HFFc6 (cell line): ENCODE results near the gene TIPRL. TPM values are rescaled to one million over a fixed set of nuclear protein-coding genes. Genes with fewer than 3 reads are reported as not detected.
"Not testable (repeated sequence)": the region's sequence is repeated elsewhere in the genome, so short reads cannot be mapped to it uniquely, and the experiment has no call there.

Source experiments
- DNase-seq: peaks from one replicate; pipeline ENCODE4 v3.0.0-alpha.2; 2018
- H3K27ac Mint-ChIP-seq: 2 replicates; pipeline ENCODE4 v1.8.0; 2020; ENCODE audit warnings: mild to moderate bottlenecking, mixed read lengths
- H3K27me3 Mint-ChIP-seq: 2 replicates; pipeline ENCODE4 v1.8.0; 2021; ENCODE audit warnings: mild to moderate bottlenecking, moderate library complexity, mixed read lengths; ENCODE audit not compliant: insufficient read depth
- H3K36me3 Mint-ChIP-seq: 2 replicates; pipeline ENCODE4 v1.8.0; 2021; ENCODE audit warnings: low read depth, mixed read lengths
- H3K4me1 Mint-ChIP-seq: 2 replicates; pipeline ENCODE4 v1.8.0; 2020; ENCODE audit warnings: low read depth, mixed read lengths
- H3K4me3 Mint-ChIP-seq: 2 replicates; pipeline ENCODE4 v1.8.0; 2020; ENCODE audit warnings: mild to moderate bottlenecking, moderate library complexity, mixed read lengths
- H3K9me3 Mint-ChIP-seq: 2 replicates; pipeline ENCODE4 v1.8.0; 2020; ENCODE audit warnings: mild to moderate bottlenecking, mixed read lengths
- total RNA-seq, 6 experiments: library from RNA; stranded (reverse); fragmentation: NEBNext Ultra II Directional; extraction: Animal tissue kit (Norgen Biotek cat#: 25700); gene quantifications; 2 replicates in 1 of 6; 3 replicates in 5 of 6; pipeline ENCODE4 v1.2.3, GENCODE V29; 2021
- TF ChIP-seq, protein P1 (sequence below): fragments of 200-600 bp; sonication (generic); IDR thresholded peaks from 2 replicates; pipeline ENCODE4 v1.5.0; 2021; ENCODE audit warnings: antibody characterized with exemption, mild to moderate bottlenecking

Gene TIPRL
- total RNA-seq, 6 experiments from 2014 or later = 38.8 to 46.2 (median 44.2) TPM

DNA sequence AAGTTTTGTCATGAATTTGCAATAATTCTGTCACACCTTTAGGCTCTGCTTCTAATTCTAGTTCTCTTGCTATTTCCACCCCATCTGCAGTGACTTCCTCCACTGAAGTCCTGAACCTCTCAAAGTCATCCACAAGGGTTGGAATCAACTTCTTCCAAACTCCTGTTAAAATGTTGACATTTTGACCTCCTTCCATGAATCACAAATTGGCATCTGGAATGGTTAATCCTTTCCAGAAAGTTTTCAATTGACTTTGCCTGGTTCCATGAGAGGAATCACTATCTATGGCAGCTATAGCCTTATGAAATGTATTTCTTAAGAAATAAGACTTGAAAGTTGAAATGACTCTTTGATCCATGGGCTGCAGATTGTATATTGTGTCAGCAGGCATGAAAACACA, 27.3 kb downstream of the TIPRL start:
- no peaks in the 10 kb centered on the region for H3K27me3 Mint-ChIP-seq
- H3K4me3 Mint-ChIP-seq = no peak overlapping the region
- DNase-seq = no peak
- peaks cover 5% of the 10 kb centered on the region for H3K9me3 Mint-ChIP-seq
- H3K4me1 Mint-ChIP-seq = peaks cover 29% of the 10 kb centered on the region
- no peak overlapping the region for H3K27ac Mint-ChIP-seq
- TF ChIP-seq, protein P1, sequence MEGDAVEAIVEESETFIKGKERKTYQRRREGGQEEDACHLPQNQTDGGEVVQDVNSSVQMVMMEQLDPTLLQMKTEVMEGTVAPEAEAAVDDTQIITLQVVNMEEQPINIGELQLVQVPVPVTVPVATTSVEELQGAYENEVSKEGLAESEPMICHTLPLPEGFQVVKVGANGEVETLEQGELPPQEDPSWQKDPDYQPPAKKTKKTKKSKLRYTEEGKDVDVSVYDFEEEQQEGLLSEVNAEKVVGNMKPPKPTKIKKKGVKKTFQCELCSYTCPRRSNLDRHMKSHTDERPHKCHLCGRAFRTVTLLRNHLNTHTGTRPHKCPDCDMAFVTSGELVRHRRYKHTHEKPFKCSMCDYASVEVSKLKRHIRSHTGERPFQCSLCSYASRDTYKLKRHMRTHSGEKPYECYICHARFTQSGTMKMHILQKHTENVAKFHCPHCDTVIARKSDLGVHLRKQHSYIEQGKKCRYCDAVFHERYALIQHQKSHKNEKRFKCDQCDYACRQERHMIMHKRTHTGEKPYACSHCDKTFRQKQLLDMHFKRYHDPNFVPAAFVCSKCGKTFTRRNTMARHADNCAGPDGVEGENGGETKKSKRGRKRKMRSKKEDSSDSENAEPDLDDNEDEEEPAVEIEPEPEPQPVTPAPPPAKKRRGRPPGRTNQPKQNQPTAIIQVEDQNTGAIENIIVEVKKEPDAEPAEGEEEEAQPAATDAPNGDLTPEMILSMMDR = no peak
- peaks cover 21% of the 10 kb centered on the region for H3K36me3 Mint-ChIP-seq

DNA sequence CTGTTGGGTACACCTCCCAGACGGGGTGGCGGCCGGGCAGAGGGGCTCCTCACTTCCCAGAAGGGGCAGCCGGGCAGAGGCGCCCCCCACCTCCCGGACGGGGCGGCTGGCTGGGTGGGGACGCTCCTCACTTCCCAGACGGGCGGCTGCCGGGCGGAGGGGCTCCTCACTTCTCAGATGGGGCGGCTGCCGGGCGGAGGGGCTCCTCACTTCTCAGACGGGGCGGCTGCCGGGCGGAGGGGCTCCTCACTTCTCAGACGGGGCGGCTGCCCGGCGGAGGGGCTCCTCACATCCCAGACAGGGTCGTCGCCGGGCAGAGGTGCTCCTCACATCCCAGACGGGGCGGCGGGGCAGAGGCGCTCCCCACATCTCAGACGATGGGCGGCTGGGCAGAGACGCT, 28.9 kb downstream of the TIPRL start:
- H3K4me3 Mint-ChIP-seq, H3K27me3 Mint-ChIP-seq, DNase-seq, H3K27ac Mint-ChIP-seq: not testable (repeated sequence)
- peaks cover 18% of the 10 kb centered on the region for H3K36me3 Mint-ChIP-seq
- peaks cover 21% of the 10 kb centered on the region for H3K4me1 Mint-ChIP-seq
- peaks cover 12% of the 10 kb centered on the region for H3K9me3 Mint-ChIP-seq

DNA sequence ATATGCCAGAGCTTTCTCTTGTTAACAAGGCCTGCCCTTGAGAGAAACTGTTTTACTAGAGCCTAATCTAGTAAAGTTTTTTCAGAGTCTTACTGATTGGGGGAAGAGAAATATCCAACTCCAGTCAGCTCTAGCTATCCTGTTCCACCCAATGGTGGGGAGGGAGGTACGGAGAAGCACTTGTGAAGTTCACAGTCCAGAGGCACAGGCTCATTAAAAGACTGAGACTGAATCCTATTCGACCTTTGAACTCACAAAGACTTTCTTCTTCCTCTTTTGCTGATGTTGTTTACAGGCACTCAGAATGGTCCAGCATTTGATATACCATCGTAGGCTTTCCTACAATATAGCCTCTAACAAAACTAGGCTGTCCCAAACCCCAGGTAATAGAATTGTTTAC, 31.6 kb downstream of the TIPRL start:
- no peak overlapping the region for H3K4me3 Mint-ChIP-seq
- no peaks in the 10 kb centered on the region; the same call in none of the 2 replicates for H3K27me3 Mint-ChIP-seq
- DNase-seq = no peak
- H3K36me3 Mint-ChIP-seq = peaks cover 22% of the 10 kb centered on the region
- peaks cover 8% of the 10 kb centered on the region for H3K4me1 Mint-ChIP-seq
- H3K9me3 Mint-ChIP-seq = peaks cover 20% of the 10 kb centered on the region
- no peak overlapping the region for H3K27ac Mint-ChIP-seq
- TF ChIP-seq, protein P1 = no peak

DNA sequence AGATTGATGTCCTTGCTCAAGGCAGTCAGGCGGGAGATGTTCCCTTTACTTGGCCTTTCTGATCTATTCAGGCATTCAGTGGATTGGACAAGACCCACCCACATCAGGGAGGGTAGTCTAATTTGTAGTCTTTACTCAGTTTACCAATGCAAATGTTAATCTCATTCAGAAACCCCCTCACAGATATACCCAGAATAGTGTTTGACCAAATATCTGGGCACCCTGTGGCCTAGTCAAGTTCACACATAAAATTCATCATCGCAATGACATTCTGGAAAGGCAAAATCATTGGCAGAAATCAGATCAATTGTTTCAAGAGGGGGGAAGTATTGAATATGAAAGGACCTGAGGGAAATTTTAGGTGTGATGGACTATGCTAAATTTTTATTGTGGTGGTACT, 34.6 kb downstream of the TIPRL start:
- no peaks in the 10 kb centered on the region for H3K4me1 Mint-ChIP-seq
- H3K36me3 Mint-ChIP-seq = peaks cover 12% of the 10 kb centered on the region
- DNase-seq = no peak
- H3K27me3 Mint-ChIP-seq = no peaks in the 10 kb centered on the region; the same call in none of the 2 replicates
- no peak overlapping the region for H3K27ac Mint-ChIP-seq
- H3K9me3 Mint-ChIP-seq = peaks cover 20% of the 10 kb centered on the region
- TF ChIP-seq, protein P1 = no peak
- H3K4me3 Mint-ChIP-seq = no peak overlapping the region

DNA sequence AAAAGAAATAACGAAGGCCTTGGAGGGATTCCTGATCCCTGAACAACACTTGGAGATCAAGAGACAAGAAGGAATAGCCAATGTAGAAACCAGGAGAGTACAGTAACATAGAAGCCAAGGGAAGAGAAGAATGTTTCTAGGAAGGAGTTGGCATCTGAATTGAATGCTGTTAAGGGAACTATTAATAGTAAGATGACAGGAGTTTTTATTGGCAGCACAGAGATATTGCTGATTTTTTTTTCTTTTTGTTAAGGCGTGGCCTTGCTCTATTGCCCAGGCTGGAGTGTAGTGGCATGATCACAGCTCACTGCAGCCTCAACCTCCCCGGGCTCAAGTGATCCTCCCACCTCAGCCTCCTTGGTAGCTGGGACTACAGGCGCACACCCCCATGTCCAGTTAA, 37.4 kb downstream of the TIPRL start:
- Mint-ChIP-seq H3K36me3 (peaks cover 11% of the 10 kb centered on the region), H3K27me3 (peaks cover 4% of the 10 kb centered on the region), H3K27ac (no peak overlapping the region), H3K4me3 (no peak overlapping the region), H3K4me1 (no peaks in the 10 kb centered on the region), H3K9me3 (peaks cover 14% of the 10 kb centered on the region)
- TF ChIP-seq, protein P1 = no peak
- DNase-seq = no peak

DNA sequence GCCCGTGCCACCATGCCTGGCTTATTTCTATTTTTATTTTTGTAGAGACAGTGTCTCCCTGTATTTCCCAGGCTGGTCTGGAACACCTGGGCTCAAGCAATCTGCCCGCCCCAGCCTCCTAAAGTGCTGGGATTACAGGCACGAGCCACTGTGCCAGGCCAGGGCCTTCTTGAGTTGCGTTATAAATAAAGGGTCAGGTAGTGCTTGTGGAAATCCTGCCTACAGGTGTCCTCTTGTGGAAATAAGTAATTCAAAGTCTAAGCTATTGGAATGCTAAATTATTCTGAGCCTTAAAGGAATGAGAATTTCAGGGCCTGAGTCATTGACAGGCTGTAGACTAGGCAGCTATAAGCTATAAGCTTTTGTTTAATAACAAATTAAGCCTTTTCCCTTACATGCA, 38.9 kb downstream of the TIPRL start:
- no peaks in the 10 kb centered on the region for H3K4me1 Mint-ChIP-seq
- TF ChIP-seq, protein P1 = no peak

More for the DNA sequence above, 38.9 kb downstream of the TIPRL start:
- H3K27ac Mint-ChIP-seq = no peak overlapping the region
- H3K27me3 Mint-ChIP-seq = peaks cover 7% of the 10 kb centered on the region
- DNase-seq = no peak
- H3K9me3 Mint-ChIP-seq = peaks cover 8% of the 10 kb centered on the region
- H3K36me3 Mint-ChIP-seq = peaks cover 6% of the 10 kb centered on the region; the same call in 1 of the 2 replicates
- no peak overlapping the region for H3K4me3 Mint-ChIP-seq
